Measurements from ENCODE around the gene TRABD2B. TPM values are rescaled to one million over a fixed set of nuclear protein-coding genes. Genes with fewer than 3 reads are reported as not detected.
A peak's percentile ranks its signal among the peaks of the same experiment; 100 is the strongest.

The TRABD2B gene
- total RNA-seq, 1 donor from 2014 or later: 0.64 TPM

DNA sequence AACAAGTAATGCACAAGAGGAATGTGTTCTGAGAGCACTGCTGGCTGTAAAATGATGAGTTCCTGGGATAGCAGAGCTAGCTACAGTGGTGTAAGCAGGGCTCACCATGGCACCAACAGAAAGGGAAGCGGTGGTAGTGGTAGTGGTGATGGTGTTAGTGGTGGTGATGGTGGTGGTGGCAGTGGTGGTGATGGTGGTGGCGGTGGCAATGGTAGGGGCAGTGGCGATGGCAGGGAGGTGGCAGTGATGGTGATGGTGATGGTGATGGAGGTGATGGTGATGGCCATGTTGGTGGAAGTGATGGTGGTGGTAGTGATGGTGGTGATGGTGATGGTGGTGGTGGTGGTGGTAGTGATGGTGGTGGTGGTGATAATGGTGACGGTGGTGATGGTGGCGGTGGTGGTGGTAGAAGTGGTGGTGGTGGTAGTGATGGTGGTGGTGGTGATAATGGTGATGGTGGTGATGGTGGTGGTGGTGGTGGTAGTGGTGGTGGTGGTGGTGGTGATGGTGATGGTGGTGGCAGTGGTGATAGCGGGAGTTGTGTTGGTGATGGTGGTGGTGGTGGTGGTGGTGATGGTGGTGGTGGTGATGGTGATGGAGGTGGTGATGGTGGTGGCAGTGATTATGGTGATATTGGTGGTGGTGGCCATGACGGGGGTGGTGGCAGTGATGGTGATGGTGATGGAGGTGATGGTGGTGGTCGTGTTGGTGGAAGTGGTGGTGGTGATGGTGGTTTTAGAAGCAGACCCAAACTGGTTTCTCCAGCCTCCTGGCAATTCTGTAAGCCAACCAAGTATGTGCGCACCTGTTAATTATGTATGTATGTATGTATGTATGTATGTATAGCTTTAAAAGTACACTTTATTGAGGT lies 254.1 kb downstream of the TRABD2B start:
- no peak for DNase-seq
- no peak overlapping the region for H3K4me3 Mint-ChIP-seq (ENCODE audit: unreplicated experiment)
- H3K9me3 Mint-ChIP-seq (ENCODE audit: unreplicated experiment): no peaks in the 10 kb centered on the region
- TF ChIP-seq, protein P1, sequence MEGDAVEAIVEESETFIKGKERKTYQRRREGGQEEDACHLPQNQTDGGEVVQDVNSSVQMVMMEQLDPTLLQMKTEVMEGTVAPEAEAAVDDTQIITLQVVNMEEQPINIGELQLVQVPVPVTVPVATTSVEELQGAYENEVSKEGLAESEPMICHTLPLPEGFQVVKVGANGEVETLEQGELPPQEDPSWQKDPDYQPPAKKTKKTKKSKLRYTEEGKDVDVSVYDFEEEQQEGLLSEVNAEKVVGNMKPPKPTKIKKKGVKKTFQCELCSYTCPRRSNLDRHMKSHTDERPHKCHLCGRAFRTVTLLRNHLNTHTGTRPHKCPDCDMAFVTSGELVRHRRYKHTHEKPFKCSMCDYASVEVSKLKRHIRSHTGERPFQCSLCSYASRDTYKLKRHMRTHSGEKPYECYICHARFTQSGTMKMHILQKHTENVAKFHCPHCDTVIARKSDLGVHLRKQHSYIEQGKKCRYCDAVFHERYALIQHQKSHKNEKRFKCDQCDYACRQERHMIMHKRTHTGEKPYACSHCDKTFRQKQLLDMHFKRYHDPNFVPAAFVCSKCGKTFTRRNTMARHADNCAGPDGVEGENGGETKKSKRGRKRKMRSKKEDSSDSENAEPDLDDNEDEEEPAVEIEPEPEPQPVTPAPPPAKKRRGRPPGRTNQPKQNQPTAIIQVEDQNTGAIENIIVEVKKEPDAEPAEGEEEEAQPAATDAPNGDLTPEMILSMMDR (IDR thresholded peaks at IDR 0.05; ENCODE audit: partially characterized antibody, unreplicated experiment): no peak
- peaks cover 11% of the 10 kb centered on the region for H3K36me3 Mint-ChIP-seq (ENCODE audit: unreplicated experiment)
- no peaks in the 10 kb centered on the region for H3K4me1 Mint-ChIP-seq (ENCODE audit: low read depth, unreplicated experiment)
- H3K27me3 Mint-ChIP-seq (ENCODE audit: unreplicated experiment): peaks cover 2% of the 10 kb centered on the region
- H3K27ac Mint-ChIP-seq (ENCODE audit: unreplicated experiment): no peak overlapping the region

DNA sequence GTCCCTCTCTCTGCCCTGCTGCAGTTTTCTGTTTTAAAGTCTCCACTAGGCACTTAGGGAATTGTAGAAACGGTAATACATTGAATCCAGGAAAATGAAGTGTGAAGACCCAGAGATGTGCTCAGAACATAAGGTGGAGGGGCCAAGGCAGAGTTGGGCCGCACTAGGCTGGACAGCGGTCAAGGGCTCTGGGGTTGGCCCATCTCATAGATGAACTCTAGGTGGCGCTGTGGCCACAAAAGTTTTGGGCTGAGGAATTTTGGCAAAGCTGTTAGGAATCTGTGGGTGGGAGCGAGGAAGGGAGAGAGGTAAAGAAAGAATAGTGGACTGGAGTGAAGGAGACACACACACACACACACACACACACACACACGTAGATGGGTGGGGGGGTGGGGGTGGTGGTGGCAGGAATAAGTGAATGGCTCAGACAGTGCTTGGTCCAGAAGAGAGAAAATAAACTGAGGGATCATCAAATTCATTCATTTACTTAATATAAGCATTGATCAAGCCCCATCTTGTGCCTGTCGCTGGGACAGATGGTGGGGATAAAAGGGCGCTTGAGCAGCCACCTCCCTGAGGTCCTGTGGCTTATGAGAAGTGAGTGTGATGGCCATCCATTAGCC lies 258.5 kb downstream of the TRABD2B start:
- Mint-ChIP-seq H3K9me3 (ENCODE audit: unreplicated experiment) (no peaks in the 10 kb centered on the region), H3K27ac (ENCODE audit: unreplicated experiment) (no peak overlapping the region), H3K27me3 (ENCODE audit: unreplicated experiment) (no peaks in the 10 kb centered on the region), H3K4me3 (ENCODE audit: unreplicated experiment) (no peak overlapping the region), H3K36me3 (ENCODE audit: unreplicated experiment) (peaks cover 11% of the 10 kb centered on the region), H3K4me1 (ENCODE audit: low read depth, unreplicated experiment) (no peaks in the 10 kb centered on the region)
- TF ChIP-seq, protein P1 (IDR thresholded peaks at IDR 0.05; ENCODE audit: partially characterized antibody, unreplicated experiment): peak; percentile 89
- peak; percentile 77 for DNase-seq

DNA sequence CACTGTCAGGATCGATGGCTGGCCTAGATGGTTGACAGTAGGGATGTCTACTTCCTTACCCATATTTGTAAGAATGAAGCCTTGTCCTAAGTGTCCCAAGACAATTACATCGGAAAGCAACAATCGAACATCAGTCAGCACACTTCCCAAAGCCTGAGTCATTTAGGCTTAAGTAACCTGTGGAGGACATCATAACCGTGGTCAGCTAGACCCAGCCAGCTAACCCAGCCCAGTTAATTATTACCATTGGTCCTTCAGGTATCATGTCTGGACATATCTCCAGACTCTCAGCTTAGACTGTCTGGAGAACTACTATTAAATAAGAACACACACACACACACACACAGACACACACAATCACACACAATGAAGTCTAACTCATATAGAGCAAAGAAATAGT lies 264.7 kb downstream of the TRABD2B start:
- no peak overlapping the region for H3K4me3 Mint-ChIP-seq (ENCODE audit: unreplicated experiment)
- TF ChIP-seq, protein P1 (IDR thresholded peaks at IDR 0.05; ENCODE audit: partially characterized antibody, unreplicated experiment): no peak
- peaks cover 4% of the 10 kb centered on the region for H3K27me3 Mint-ChIP-seq (ENCODE audit: unreplicated experiment)
- no peaks in the 10 kb centered on the region for H3K4me1 Mint-ChIP-seq (ENCODE audit: low read depth, unreplicated experiment)
- H3K36me3 Mint-ChIP-seq (ENCODE audit: unreplicated experiment): peaks cover 5% of the 10 kb centered on the region
- no peaks in the 10 kb centered on the region for H3K9me3 Mint-ChIP-seq (ENCODE audit: unreplicated experiment)
- DNase-seq: no peak
- H3K27ac Mint-ChIP-seq (ENCODE audit: unreplicated experiment): no peak overlapping the region

DNA sequence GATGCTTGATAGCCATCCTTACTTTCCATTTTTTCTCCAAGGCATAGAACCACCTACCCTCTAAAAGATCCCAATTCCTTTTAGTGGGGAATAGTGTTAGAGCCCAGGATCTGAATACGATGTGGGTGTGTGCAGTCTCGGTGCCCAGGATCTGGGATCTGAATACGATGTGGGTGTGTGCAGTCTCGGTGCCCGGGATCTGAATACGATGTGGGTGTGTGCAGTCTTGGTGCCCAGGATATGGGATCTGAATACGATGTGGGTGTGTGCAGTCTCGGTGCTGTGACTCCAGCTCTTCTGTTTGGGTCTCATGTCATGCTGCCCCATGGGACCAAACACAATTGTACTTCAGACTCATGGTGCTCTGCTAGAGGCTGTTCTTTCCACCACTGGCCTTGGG lies 265.5 kb downstream of the TRABD2B start:
- Mint-ChIP-seq H3K4me3 (ENCODE audit: unreplicated experiment) (no peak overlapping the region), H3K36me3 (ENCODE audit: unreplicated experiment) (peaks cover 5% of the 10 kb centered on the region), H3K27me3 (ENCODE audit: unreplicated experiment) (peaks cover 4% of the 10 kb centered on the region), H3K27ac (ENCODE audit: unreplicated experiment) (no peak overlapping the region), H3K9me3 (ENCODE audit: unreplicated experiment) (no peaks in the 10 kb centered on the region), H3K4me1 (ENCODE audit: low read depth, unreplicated experiment) (no peaks in the 10 kb centered on the region)
- TF ChIP-seq, protein P1 (IDR thresholded peaks at IDR 0.05; ENCODE audit: partially characterized antibody, unreplicated experiment): no peak
- DNase-seq: no peak

DNA sequence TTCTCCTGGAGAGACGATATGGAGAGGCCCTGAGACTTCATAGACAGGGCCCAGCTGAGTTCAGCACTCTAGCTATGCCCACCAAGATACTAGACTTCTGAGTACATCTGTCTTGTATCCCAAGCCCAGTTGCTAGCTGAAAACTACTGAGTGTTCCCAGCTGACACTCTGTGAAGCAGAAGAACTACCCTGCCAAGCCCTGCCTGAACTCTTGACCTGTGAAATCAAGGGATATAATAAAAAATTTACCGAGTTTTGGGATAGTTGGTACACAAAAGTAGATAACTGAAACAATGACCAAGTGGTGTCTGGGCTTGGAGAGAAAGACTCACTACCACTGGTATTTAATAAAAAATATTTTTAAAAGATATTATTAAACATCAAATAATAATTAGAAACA lies 267.5 kb downstream of the TRABD2B start:
- Mint-ChIP-seq H3K4me1 (ENCODE audit: low read depth, unreplicated experiment) (peaks cover 1% of the 10 kb centered on the region), H3K27me3 (ENCODE audit: unreplicated experiment) (peaks cover 4% of the 10 kb centered on the region), H3K9me3 (ENCODE audit: unreplicated experiment) (no peaks in the 10 kb centered on the region), H3K36me3 (ENCODE audit: unreplicated experiment) (peaks cover 5% of the 10 kb centered on the region), H3K4me3 (ENCODE audit: unreplicated experiment) (no peak overlapping the region), H3K27ac (ENCODE audit: unreplicated experiment) (no peak overlapping the region)
- DNase-seq: no peak
- TF ChIP-seq, protein P1 (IDR thresholded peaks at IDR 0.05; ENCODE audit: partially characterized antibody, unreplicated experiment): no peak
